Stimulated activated CD4-positive, alpha-beta T cell treated with anti-CD3 and anti-CD28 coated beads, Interleukin-4, amount 100 ng/mL, for 24 hours (primary cell): ENCODE data around the gene DUOX2.

Experiments used
- DNase-seq: peaks from one replicate; pipeline ENCODE4 v3.0.0-alpha.2; 2020

The DUOX2 gene

GRCh38 chr15:45114076-45114750 lies at the start of gene DUOX2, which contains the start of gene DUOXA2:
Gene DUOX2 (minus strand): TSS chr15:45114172. CDS start chr15:45113411, 761 bp downstream.
Gene DUOXA2 (plus strand): TSS chr15:45114326. CDS start chr15:45114606, 280 bp downstream.
- DNase-seq = no peak

- DNase-seq = no peak
Measured at GRCh38 chr15:45163508-45163856, 49.5 kb upstream of the DUOX2 start.

DNA sequence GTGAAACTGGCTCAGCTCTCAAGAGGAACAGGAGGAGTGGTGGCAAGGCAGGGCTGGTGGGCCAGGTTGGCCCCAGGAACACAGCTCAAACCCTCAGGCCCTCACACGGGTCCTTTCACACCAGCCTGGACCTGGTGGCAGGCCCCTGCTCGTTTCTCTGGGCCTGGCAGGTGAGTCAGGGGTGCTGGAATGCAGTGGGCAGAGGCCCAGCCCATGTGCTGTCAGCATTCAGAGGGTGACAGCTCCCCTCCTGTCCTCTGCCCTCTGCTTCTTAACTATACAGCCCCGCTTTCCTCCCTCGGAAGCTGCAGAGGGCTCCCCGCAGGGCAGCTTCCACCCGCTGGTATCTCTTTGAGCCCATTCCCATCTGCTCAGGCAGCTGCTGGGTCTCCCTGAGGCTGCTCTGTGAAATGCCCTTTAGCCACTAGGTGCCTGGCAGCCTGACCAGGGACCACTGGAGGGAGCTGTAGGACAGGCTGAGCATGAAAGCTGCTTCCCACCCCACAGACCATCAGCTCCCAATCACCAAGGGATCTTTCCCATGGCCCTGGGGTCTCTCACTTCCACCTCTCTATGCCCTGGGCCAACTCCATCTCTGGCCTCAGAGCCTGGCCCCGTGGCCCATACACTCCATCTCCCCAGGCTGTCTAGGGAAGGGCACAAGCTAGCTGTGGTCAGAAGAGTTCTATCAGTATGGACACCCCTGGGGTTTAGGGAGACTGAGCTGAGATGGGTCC lies 49.0 kb upstream of the DUOX2 start:
- DNase-seq = peak; percentile 66

- no peak for DNase-seq
Measured at GRCh38 chr15:45161666-45162065, 47.7 kb upstream of the DUOX2 start.

DNA sequence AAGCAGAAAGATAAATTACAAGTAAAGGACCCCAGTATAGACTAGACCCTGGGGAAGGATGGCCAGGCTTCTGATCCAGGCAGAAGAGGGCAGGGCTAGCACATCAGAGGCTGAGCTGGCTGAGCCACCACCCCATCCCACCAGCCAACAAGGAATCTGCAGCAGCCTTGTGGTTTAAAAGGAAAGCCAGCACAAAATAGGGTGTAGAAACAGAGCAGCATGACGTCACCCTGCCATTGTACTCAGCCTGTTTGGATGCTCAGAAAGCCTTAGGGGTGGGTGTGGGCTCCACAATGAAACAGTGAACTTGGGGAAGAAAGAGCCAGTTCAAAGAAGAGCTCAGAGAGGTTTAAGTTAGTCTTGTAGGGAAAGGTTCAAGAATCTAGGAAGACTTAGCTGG lies 44.0 kb upstream of the DUOX2 start:
- no peak for DNase-seq

GRCh38 chr15:45156744-45157455 lies 42.9 kb upstream of the DUOX2 start:
- no peak for DNase-seq

DNA sequence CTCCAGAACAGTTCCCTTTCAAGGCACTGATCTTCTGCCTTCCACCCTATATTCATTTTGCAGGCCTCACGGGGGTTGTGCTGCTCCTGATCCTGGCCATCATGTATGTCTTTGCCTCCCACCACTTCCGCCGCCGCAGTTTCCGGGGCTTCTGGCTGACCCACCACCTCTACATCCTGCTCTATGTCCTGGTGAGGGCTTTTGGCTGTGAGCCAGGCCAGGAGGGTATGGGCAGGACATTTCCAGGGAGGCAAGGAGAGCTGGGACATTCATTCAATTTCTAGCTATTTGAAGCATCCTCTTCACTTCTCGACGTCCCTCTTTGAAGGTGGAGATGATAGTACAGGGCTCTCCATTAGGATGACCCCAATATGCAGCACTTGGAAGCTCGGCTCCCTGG lies 41.8 kb upstream of the DUOX2 start:
- DNase-seq = no peak

GRCh38 chr15:45151998-45152828 lies 38.2 kb upstream of the DUOX2 start:
- no peak for DNase-seq

GRCh38 chr15:45150997-45151396 lies 37.0 kb upstream of the DUOX2 start:
- no peak for DNase-seq

GRCh38 chr15:45150481-45150880 lies 36.5 kb upstream of the DUOX2 start:
- no peak for DNase-seq

DNA sequence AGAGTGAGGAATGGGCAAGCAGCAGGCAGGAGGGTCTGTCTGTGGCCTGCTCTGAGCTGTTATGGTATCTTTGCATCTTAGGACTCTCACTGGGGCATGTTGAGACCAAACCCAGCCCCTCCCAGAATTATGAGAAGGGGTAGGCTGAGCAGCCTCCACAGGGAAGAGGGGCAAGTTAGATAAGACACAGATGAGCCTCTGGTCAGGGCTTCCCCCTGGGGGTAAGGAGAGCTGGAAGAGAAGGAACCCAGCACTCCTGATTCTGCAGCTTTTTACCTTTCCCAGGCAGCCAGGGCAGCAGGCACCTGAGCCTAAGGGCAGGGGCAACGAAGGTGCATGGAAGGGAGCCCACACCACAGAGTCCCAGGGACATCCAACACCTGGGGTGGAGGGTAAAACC lies 35.1 kb upstream of the DUOX2 start:
- no peak for DNase-seq

GRCh38 chr15:45148076-45149059 lies 34.4 kb upstream of the DUOX2 start:
- no peak for DNase-seq

GRCh38 chr15:45147606-45148005 lies 33.6 kb upstream of the DUOX2 start:
- DNase-seq = no peak

DNA sequence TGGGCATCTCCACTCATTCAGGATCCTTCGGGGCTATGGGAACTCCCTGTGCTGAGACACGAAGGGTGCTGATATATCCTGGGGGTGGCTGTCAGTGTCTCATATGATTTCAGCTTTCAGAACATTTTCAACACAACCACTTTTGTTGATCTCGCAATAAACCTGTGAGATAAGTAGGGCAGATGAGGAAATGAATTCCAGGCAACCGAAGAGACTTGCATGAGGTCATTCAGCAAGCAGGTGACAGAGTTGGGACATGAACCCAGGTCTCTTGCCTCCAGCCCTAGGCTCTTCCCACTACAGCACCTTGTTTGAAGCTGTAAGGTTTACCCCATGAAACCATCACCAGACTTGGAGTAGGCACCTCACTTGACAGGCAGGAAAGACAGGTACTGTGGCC lies 32.4 kb upstream of the DUOX2 start:
- DNase-seq = no peak

DNA sequence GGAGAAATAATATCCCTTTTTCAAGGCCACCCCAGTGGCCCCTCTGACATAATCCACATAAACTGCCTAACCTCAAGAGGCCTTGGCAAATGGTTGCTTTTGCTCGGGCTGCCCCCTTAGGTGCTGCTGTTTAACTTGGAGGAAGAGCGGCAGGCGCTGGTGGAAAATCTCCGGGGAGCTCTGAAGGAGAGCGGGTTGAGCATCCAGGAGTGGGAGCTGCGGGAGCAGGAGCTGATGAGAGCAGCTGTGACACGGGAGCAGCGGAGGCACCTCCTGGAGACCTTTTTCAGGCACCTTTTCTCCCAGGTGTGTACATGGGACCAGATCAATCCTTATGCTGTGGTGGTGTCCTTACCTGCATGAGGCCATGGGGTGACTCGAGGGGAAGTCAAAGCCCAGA lies 30.8 kb upstream of the DUOX2 start:
- DNase-seq = no peak

DNA sequence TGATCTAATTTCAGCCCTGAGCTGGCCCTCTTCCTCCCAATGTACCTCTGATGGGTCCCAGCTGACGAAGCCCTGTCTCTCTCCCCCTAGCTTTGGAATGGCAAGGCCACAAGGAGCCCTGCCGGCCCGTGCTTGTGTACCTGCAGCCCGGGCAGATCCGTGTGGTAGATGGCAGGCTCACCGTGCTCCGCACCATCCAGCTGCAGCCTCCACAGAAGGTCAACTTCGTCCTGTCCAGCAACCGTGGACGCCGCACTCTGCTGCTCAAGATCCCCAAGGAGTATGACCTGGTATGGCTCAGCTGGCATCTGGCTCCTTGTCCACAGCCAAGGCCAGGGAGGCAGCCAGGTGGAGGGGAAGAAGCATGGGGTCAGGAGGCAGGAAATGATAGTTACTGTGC lies 30.0 kb upstream of the DUOX2 start:
- DNase-seq = no peak

- DNase-seq = no peak
Measured at GRCh38 chr15:45143056-45143455, 29.1 kb upstream of the DUOX2 start.

DNA sequence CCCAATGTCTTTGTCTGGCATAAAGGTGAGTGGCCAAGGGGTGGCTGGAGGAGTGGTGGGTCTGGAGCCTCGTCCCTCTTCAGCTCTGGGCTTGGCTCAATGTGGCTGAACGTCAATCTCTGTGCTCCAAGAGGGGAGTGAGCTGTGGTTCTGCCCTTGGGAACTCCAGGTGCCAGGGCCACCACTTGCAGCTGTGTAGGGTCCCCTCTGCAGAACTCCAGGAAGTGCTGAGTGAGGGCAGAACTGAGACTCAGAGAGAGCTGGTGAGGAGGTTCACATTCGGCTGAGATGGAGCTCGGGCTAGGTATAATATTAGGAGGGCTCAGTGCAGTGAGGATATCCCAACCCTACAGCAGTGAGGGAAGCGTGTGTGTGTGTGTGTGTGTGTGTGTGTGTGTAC lies 27.4 kb upstream of the DUOX2 start:
- DNase-seq = no peak

- DNase-seq = no peak
Measured at GRCh38 chr15:45140557-45141250, 26.7 kb upstream of the DUOX2 start.

- DNase-seq = no peak
Measured at GRCh38 chr15:45139770-45140169, 25.8 kb upstream of the DUOX2 start.
